ENCODE results near the gene ANKS1B.

GRCh38 chr12:99087278-99087677 lies 897.5 kb downstream of the ANKS1B start:
- no peak for TF ChIP-seq CTCF (IDR thresholded peaks at IDR 0.05; ENCODE audit: low read length)
- TF ChIP-seq EZH2 (IDR thresholded peaks at IDR 0.05; ENCODE audit: borderline replicate concordance, low read length), result no peak

All from OCI-LY1 (cell line).